Gastroesophageal sphincter (tissue), 4 donors: ENCODE results near the gene TAOK3. TPM values are rescaled to one million over a fixed set of nuclear protein-coding genes. Genes with fewer than 3 reads are reported as not detected.

Source experiments
- ATAC-seq: fragments of 150-250 bp; one replicate; pipeline ENCODE4 v1.9.1; 2016; ENCODE audit warnings: mild to moderate bottlenecking, moderate library complexity
- H3K27ac ChIP-seq, 4 donors: fragments of 200-600 bp; sonication (generic) in 3 of 4; 1 replicate in 3 of 4; 2 replicates in 1 of 4; pipeline ENCODE4 v1.5.1; 2016 to 2019
- H3K27me3 ChIP-seq: fragments of 200-600 bp; sonication (generic); one replicate; pipeline ENCODE4 v1.5.1; 2019
- H3K36me3 ChIP-seq, 2 donors: fragments of 200-600 bp; sonication (generic); one replicate each; pipeline ENCODE4 v1.5.1; 2019; ENCODE audit warnings: control low read depth in 1 of 2
- H3K4me1 ChIP-seq, 3 donors: fragments of 200-600 bp; sonication (generic); 1 replicate in 2 of 3; 2 replicates in 1 of 3; pipeline ENCODE4 v1.5.1; 2016 to 2019; ENCODE audit warnings: control low read depth in 2 of 3
- H3K4me3 ChIP-seq, 2 donors: fragments of 200-600 bp; sonication (generic); one replicate each; pipeline ENCODE4 v1.5.1; 2019; ENCODE audit warnings: mild to moderate bottlenecking in 1 of 2, moderate library complexity in 1 of 2
- H3K9me3 ChIP-seq, 3 donors: fragments of 200-600 bp; sonication (generic); one replicate each; pipeline ENCODE4 v1.5.1; 2017 to 2019; ENCODE audit warnings: control low read depth in 2 of 3
- CTCF ChIP-seq, 4 experiments: fragments of 200-600 bp in 2 of 4; fragments of 450-650 bp in 2 of 4; sonication (generic) in 1 of 4; IDR thresholded peaks; one replicate each; pipeline ENCODE4 v1.5.1; 2017 to 2019; ENCODE audit warnings: antibody characterized with exemption in 4 of 4, mild to moderate bottlenecking in 2 of 4, moderate library complexity in 2 of 4
- EP300 ChIP-seq: sonication (generic); formaldehyde crosslinking; IDR thresholded peaks from one replicate; pipeline ENCODE4 v1.6.1; 2017; ENCODE audit warnings: antibody characterized with exemption, mild to moderate bottlenecking
- POLR2A ChIP-seq, 2 donors: fragments of 450-650 bp; IDR thresholded peaks; one replicate each; pipeline ENCODE4 v1.6.1; 2017; ENCODE audit warnings: antibody characterized with exemption in 2 of 2, mild to moderate bottlenecking in 2 of 2, moderate library complexity in 1 of 2
- POLR2AphosphoS5 ChIP-seq: sonication (generic); formaldehyde crosslinking; IDR thresholded peaks from one replicate; pipeline ENCODE4 v1.6.1; 2017; ENCODE audit warnings: antibody characterized with exemption
- WGBS, 2 donors: methylation state at CpG; one replicate each; pipeline ENCODE4 v1.1.5; 2018; ENCODE audit warnings: low coverage in 1 of 2; 5-methylcytosine and 5-hydroxymethylcytosine counted together
- total RNA-seq, 4 donors: library from RNA; depleted of rRNA; stranded (reverse); fragments of >200 nt; gene quantifications; one replicate each; pipeline ENCODE4 v1.1.0, GENCODE V29; 2016

Gene TAOK3
- total RNA-seq, 4 donors from 2014 or later: 26.9 to 55.0 (median 36.7) TPM

- H3K27ac ChIP-seq: peak overlapping the region in 2 of 4 donors; percentile 57 to 69
Observed at GRCh38 chr12:118398524-118398923, 25.8 kb upstream of the TAOK3 start.

GRCh38 chr12:118397708-118398440, 25.2 kb upstream of the TAOK3 start:
- Histone ChIP-seq H3K4me1 (peaks cover 0 to 35% (median 0%) of the 10 kb centered on the region in 3 donors), H3K4me3 (no peak overlapping the region), H3K9me3 (no peaks in the 10 kb centered on the region), H3K27me3 (no peaks in the 10 kb centered on the region), H3K27ac (peak overlapping the region in 3 of 4 donors; percentile 52 to 69 (median 57)), H3K36me3 (peaks cover 0 to 96% of the 10 kb centered on the region in 2 donors)
- peak; percentile 59 for ATAC-seq
- no peak for TF ChIP-seq POLR2A (IDR thresholded peaks at IDR 0.05)
- TF ChIP-seq EP300: no peak
- no peak for TF ChIP-seq CTCF (IDR thresholded peaks at IDR 0.05)
- TF ChIP-seq POLR2AphosphoS5: no peak
- WGBS, 2 donors: 43 to 46% methylated on average over 8 to 9 of the region's 10 CpGs

More at GRCh38 chr12:118398524-118398923, 25.8 kb upstream of the TAOK3 start:
- Histone ChIP-seq H3K4me1 (peaks cover 0 to 35% (median 0%) of the 10 kb centered on the region in 3 donors), H3K9me3 (no peaks in the 10 kb centered on the region), H3K36me3 (peaks cover 0 to 96% of the 10 kb centered on the region in 2 donors), H3K27me3 (no peaks in the 10 kb centered on the region), H3K4me3 (no peak overlapping the region)
- no peak for TF ChIP-seq EP300
- WGBS, 2 donors: 66 to 72% methylated on average over 2 of the region's 2 CpGs
- ATAC-seq: no peak

DNA sequence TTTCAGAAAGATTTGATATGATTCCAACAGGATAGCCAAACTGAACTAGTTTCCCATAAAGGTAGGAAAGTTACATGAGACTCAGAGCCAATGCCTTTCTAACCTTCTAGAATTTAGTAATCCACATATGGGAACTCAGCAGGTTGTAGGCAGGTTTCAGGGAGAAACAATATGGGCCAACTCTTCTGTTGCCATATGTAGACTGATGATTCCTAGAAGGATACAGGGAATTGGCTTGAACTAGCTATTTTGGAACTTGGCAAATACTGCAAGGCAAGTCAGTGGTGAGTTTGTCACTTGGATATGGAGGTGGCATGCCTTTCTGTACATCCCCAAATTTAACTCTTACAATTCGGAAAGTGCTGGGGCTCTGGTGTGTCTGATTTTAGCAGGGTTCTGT, 19.1 kb upstream of the TAOK3 start:
- Histone ChIP-seq H3K27me3 (no peaks in the 10 kb centered on the region), H3K4me1 (peaks cover 0 to 1% (median 0%) of the 10 kb centered on the region in 3 donors), H3K9me3 (no peaks in the 10 kb centered on the region), H3K27ac (peak overlapping the region in 1 of 4 donors; percentile 45), H3K36me3 (peaks cover 0 to 100% of the 10 kb centered on the region in 2 donors), H3K4me3 (no peak overlapping the region)
- WGBS, 2 donors: 75 to 86% methylated on average over 1 of the region's 1 CpG
- no peak for TF ChIP-seq CTCF (IDR thresholded peaks at IDR 0.05)
- no peak for TF ChIP-seq POLR2AphosphoS5
- TF ChIP-seq EP300: no peak
- TF ChIP-seq POLR2A (IDR thresholded peaks at IDR 0.05): no peak
- ATAC-seq: no peak

GRCh38 chr12:118391424-118391823, 18.7 kb upstream of the TAOK3 start:
- peak; percentile 41 for ATAC-seq
- Histone ChIP-seq H3K27ac (peak overlapping the region in 1 of 4 donors; percentile 45), H3K9me3 (no peaks in the 10 kb centered on the region), H3K4me1 (no peaks in the 10 kb centered on the region), H3K27me3 (no peaks in the 10 kb centered on the region), H3K36me3 (peaks cover 0 to 100% of the 10 kb centered on the region in 2 donors), H3K4me3 (no peak overlapping the region)
- TF ChIP-seq POLR2AphosphoS5 (no peak), POLR2A (IDR thresholded peaks at IDR 0.05) (no peak), CTCF (IDR thresholded peaks at IDR 0.05) (no peak), EP300 (no peak)
- WGBS, 2 donors: 70 to 79% methylated on average over 2 of the region's 2 CpGs

GRCh38 chr12:118377884-118378470, 5.3 kb upstream of the TAOK3 start:
- 30 to 32% methylated on average over 8 of the region's 8 CpGs for WGBS, 2 donors
- TF ChIP-seq POLR2AphosphoS5: no peak
- peak; percentile 94 to 98 (median 95) for TF ChIP-seq CTCF (IDR thresholded peaks at IDR 0.05)
- peaks cover 0 to 53% (median 7%) of the 10 kb centered on the region in 3 donors for H3K4me1 ChIP-seq
- H3K27ac ChIP-seq: peak overlapping the region in 3 of 4 donors; percentile 91 to 97 (median 95)
- H3K36me3 ChIP-seq: peaks cover 0 to 44% of the 10 kb centered on the region in 2 donors
- H3K9me3 ChIP-seq: no peaks in the 10 kb centered on the region
- H3K27me3 ChIP-seq: no peaks in the 10 kb centered on the region
- peak overlapping the region; percentile 81 to 99 for H3K4me3 ChIP-seq
- no peak for ATAC-seq
